Measurements from ENCODE around the gene B3GNT7. TPM values are rescaled to one million over a fixed set of nuclear protein-coding genes. Genes with fewer than 3 reads are reported as not detected.

Gene B3GNT7
- total RNA-seq, 6 donors from 2014 or later, result 64.5 to 108 (median 87.2) TPM

DNA sequence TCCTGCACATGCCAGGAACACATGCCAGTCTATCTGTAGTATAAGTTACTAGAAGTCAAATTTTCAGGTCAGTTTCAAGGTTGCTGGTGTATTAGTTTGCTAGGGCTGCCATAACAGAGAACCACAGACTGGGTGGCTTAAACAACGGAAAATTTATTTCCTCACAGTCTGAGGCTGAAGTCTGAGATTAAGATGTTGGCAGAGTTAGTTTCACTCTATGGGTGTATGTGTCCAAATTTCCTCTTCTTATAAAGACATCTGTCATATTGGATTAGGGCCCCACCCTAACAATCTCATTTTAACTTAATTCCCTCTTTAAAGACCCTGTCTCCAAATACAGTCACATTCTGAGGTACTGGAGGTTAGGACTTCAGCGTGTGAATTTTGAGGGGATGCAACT lies 26.5 kb downstream of the B3GNT7 start:
- H3K4me1 ChIP-seq, result no peaks in the 10 kb centered on the region
- no peak overlapping the region for H3K27ac ChIP-seq
- H3K36me3 ChIP-seq, result no peaks in the 10 kb centered on the region
- WGBS, 2 donors, result 70 to 81% methylated on average over 2 of the region's 2 CpGs
- DNase-seq (no peak), ATAC-seq (ENCODE audit: low FRiP score in 2 of 2) (no peak)
- no peak overlapping the region for H3K4me3 ChIP-seq
- TF ChIP-seq, protein P1, sequence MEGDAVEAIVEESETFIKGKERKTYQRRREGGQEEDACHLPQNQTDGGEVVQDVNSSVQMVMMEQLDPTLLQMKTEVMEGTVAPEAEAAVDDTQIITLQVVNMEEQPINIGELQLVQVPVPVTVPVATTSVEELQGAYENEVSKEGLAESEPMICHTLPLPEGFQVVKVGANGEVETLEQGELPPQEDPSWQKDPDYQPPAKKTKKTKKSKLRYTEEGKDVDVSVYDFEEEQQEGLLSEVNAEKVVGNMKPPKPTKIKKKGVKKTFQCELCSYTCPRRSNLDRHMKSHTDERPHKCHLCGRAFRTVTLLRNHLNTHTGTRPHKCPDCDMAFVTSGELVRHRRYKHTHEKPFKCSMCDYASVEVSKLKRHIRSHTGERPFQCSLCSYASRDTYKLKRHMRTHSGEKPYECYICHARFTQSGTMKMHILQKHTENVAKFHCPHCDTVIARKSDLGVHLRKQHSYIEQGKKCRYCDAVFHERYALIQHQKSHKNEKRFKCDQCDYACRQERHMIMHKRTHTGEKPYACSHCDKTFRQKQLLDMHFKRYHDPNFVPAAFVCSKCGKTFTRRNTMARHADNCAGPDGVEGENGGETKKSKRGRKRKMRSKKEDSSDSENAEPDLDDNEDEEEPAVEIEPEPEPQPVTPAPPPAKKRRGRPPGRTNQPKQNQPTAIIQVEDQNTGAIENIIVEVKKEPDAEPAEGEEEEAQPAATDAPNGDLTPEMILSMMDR (IDR thresholded peaks at IDR 0.05), result no peak
- TF ChIP-seq POLR2AphosphoS5 (IDR thresholded peaks at IDR 0.05), result no peak
- TF ChIP-seq EP300 (IDR thresholded peaks at IDR 0.05), result no peak
- no peak for TF ChIP-seq POLR2A (IDR thresholded peaks at IDR 0.05)
- no peaks in the 10 kb centered on the region for H3K9me3 ChIP-seq
- H3K27me3 ChIP-seq, result no peaks in the 10 kb centered on the region

DNA sequence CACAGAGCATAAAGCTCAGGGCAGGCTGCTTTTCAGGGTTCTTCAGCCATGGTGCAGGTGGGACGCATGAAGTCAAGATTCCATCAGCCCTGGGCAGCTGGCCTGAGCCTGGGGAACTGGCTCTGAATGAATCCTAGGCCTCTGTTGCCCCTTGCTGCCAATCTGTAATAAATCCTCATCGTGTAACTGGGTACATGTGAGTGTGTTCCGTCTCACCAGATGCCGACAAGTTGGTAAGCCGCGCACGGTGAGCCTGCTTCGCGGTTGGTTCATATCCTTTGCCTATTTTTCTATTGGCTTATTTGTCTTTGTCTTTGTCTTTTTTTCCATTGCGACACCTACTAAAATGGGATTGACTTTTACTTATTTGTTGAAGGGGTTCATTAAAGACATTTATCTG lies 27.7 kb downstream of the B3GNT7 start:
- no peaks in the 10 kb centered on the region for H3K36me3 ChIP-seq
- WGBS, 2 donors, result 93 to 98% methylated on average over 10 of the region's 10 CpGs
- H3K27ac ChIP-seq, result no peak overlapping the region
- no peaks in the 10 kb centered on the region for H3K9me3 ChIP-seq
- TF ChIP-seq, protein P1 (IDR thresholded peaks at IDR 0.05), result no peak
- TF ChIP-seq POLR2AphosphoS5 (IDR thresholded peaks at IDR 0.05) (no peak), POLR2A (IDR thresholded peaks at IDR 0.05) (no peak), EP300 (IDR thresholded peaks at IDR 0.05) (no peak)
- no peak overlapping the region for H3K4me3 ChIP-seq
- DNase-seq, result no peak
- H3K27me3 ChIP-seq, result no peaks in the 10 kb centered on the region
- ATAC-seq (ENCODE audit: low FRiP score in 2 of 2), result no peak
- no peaks in the 10 kb centered on the region for H3K4me1 ChIP-seq

DNA sequence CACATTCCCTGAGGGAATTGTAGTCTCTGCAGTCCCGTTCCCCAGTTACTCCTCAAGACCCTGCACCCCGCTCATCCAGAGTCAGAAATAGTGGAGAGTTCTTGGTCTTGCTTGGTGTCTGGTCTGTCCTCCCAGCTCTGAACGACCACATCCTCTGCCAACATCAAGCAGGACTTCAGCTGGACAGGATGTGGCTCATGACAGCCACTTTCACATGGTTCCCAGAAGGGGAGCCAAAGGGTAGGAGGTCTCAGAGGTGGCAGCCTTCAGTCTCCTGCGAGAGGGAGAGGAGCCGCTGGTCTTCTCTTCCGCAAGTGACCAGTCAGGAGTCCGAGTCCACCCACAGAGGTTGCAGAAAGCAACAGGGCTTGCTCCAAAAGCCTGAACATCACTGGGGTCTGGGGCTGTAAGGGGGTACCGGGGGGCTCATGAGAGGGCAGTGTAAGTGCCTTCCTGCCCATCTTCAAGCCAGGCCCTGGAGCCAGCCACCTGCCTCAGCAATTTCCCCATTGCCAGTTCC lies 29.8 kb downstream of the B3GNT7 start:
- ATAC-seq (ENCODE audit: low FRiP score in 2 of 2) (no peak), DNase-seq (no peak)
- Histone ChIP-seq H3K27ac (no peak overlapping the region), H3K9me3 (no peaks in the 10 kb centered on the region), H3K27me3 (no peaks in the 10 kb centered on the region), H3K36me3 (no peaks in the 10 kb centered on the region), H3K4me3 (no peak overlapping the region), H3K4me1 (no peaks in the 10 kb centered on the region)
- TF ChIP-seq, protein P1 (IDR thresholded peaks at IDR 0.05), result no peak
- TF ChIP-seq EP300 (IDR thresholded peaks at IDR 0.05) (no peak), POLR2A (IDR thresholded peaks at IDR 0.05) (no peak), POLR2AphosphoS5 (IDR thresholded peaks at IDR 0.05) (no peak)
- WGBS, 2 donors, result 59 to 70% methylated on average over 5 to 8 of the region's 8 CpGs

DNA sequence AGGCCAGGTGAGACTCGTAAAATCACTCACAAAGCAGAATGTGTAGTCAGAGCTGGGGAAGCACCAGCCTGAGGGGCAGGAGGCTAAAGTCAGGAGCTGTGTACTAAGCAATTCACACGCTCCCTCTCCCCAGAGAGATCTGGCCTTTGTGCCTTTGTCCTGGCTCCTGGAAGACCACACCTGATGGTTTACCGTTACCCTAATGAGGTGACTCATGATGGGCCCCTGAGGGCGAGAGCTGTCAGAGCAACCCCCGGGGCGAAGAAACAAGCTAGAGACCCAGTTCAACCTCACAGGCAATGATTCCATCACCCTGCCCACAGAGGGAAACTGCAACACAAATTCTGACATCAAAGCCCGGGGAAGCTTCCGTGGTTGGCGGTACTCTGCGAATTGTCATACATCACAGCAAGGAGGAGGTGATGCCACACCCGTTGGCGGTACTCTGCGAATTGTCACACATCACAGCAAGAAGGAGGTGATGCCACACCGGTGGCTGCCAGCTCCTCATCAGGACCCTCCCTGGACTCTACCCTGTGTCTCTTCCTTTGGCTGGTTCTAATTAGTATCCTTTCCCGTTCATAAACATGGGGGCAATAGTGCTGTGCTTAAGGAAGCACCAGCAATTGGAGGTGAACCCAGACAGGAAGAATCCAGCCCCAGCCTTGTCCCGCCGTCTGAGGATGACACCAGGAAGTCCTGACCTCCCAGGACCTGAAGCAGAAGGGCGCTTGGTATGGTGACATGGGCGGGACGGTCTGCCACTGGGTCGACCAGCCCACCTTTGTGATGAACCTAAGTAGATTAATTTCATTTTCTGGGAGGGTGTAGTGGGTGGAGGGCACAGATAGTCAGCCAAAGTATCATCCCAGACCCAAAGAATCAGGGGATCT lies 30.5 kb downstream of the B3GNT7 start:
- no peak for DNase-seq
- Histone ChIP-seq H3K4me1 (no peaks in the 10 kb centered on the region), H3K9me3 (no peaks in the 10 kb centered on the region), H3K27me3 (no peaks in the 10 kb centered on the region), H3K36me3 (no peaks in the 10 kb centered on the region), H3K4me3 (no peak overlapping the region), H3K27ac (no peak overlapping the region)
- WGBS, 2 donors, result 60 to 81% methylated on average over 19 to 20 of the region's 21 CpGs
- TF ChIP-seq EP300 (IDR thresholded peaks at IDR 0.05) (no peak), POLR2A (IDR thresholded peaks at IDR 0.05) (no peak), POLR2AphosphoS5 (IDR thresholded peaks at IDR 0.05) (no peak)
- TF ChIP-seq, protein P1 (IDR thresholded peaks at IDR 0.05), result no peak
- ATAC-seq (ENCODE audit: low FRiP score in 2 of 2), result peak in 1 of 2 donors; percentile 31

Data from upper lobe of left lung (tissue), 6 donors.